ENCODE measurements around the gene AP1AR.

AP1AR gene

DNA sequence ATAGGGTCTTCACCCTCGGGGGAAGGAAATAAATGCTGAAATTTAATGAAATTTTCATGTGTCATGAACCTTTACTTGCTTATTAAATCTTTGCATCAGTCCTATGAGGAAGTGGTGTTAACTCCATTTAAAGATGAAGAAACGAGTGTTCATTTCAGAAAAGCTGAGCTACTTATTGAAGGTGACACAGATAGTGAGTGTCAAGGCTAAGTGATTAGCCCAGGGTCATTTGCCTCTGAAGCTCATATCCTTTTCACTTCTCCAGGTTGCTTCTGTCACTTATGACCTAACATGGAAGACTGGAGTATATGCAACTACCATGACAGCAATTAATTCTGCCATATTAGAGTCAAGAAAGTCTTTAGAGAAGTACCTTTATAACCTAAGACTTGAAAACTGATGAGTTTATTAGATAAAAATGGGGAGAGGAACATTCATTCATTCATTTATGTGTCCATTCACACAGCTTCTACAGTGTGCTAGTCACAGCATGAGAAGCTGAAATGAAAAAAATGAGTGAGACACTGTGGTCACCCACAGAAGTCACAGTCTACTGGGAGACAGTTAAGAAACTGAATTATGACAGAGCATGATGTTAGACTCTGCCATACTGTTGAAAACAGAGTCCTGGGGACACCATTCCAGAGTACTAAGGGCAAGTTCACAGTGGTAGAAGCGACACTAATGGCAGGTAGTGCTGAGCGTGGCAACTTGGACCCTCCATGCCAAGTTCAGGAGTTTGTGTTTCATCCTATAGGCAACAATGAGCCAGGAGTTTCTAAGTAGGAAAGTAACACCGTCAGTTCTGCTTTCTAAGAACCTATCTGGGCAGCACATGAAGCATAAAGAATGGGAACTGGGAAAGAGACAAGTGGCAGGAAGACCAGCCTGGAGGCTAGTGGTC, 86.9 kb downstream of the AP1AR start:
- no peak for DNase-seq

All from activated CD4-positive, alpha-beta T cell treated with anti-CD3 and anti-CD28 coated beads for 1 hour (primary cell).